Skeletal muscle satellite cell (primary cell): ENCODE data around the gene CFAP77.

Source experiments
- H3K27me3 ChIP-seq: 2 replicates; pipeline ENCODE4 v1.7.0; 2013; ENCODE audit warnings: low read length; ENCODE audit not compliant: control insufficient read depth, insufficient read depth
- H3K36me3 ChIP-seq: 2 replicates; pipeline ENCODE4 v1.7.0; 2013; ENCODE audit warnings: mild to moderate bottlenecking, control low read depth, low read length; ENCODE audit not compliant: insufficient read depth
- H3K4me1 ChIP-seq: 2 replicates; pipeline ENCODE4 v1.7.0; 2013; ENCODE audit warnings: low read length; ENCODE audit not compliant: control insufficient read depth, insufficient read depth
- H3K4me2 ChIP-seq: 2 replicates; pipeline ENCODE4 v1.7.0; 2013; ENCODE audit warnings: mild to moderate bottlenecking, low read length
- H3K4me3 ChIP-seq: 2 replicates; pipeline ENCODE4 v1.7.0; 2013; ENCODE audit warnings: low read length
- H3K9ac ChIP-seq: 2 replicates; pipeline ENCODE4 v1.7.0; 2013; ENCODE audit warnings: mild to moderate bottlenecking, low read depth, low read length, moderate library complexity
- H3K9me3 ChIP-seq: replicated peaks from 2 replicates; pipeline ENCODE4 v1.7.0; 2013; ENCODE audit warnings: mild to moderate bottlenecking, control low read depth, low read length

CFAP77 gene

DNA sequence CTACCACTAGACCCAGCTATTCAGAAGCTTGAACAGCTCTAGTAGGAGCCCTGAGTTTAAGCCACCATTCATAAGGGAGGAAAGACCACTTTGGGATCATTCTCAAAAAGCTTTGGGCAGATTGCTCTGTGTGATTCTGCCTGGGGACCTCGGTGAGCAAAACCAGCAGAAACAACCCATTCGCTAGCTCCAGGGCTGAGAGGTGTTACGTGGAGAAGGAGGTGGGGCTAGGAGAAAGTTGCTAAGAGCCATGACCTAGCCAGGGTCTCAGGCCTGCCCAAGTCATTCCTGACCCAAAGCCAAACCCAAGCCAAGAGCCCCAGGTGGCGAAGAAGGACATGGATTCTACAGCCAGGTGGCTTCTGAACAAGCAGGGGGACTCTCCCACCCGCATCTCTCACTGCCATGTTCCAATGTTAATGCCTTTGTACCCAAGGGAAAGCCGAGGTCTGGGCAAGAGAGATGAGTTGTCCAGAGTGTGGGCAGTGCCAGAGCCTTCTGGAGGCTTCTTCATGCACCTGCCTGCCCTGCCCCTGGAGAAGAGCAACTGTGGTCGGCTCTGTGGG lies 168.4 kb downstream of the CFAP77 start:
- Histone ChIP-seq H3K9me3 (no peaks in the 10 kb centered on the region), H3K4me1 (peaks cover 6% of the 10 kb centered on the region), H3K9ac (no peak overlapping the region), H3K4me2 (no peak overlapping the region), H3K27me3 (peaks cover 80% of the 10 kb centered on the region), H3K4me3 (no peak overlapping the region), H3K36me3 (no peaks in the 10 kb centered on the region)

DNA sequence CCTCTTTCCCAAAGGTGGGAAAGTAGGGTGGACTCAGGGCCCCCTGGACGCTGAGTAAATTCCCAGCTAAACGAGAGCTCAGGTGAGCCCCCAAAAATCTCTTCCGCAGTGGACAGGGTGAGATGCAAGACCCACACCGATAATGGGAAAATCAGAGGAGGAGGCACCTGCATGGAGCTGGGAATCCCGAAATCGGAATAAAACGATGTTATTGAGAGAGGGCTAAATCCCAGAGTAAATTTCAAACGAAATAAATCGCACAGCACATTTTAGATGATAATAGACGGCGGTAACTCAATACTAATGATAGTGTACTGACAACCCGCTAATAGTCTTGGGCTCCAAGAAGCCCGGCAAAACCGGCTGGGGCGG lies 169.4 kb downstream of the CFAP77 start:
- Histone ChIP-seq H3K9me3 (no peaks in the 10 kb centered on the region), H3K9ac (no peak overlapping the region), H3K4me3 (no peak overlapping the region), H3K4me2 (no peak overlapping the region), H3K36me3 (no peaks in the 10 kb centered on the region), H3K27me3 (peaks cover 89% of the 10 kb centered on the region), H3K4me1 (peaks cover 6% of the 10 kb centered on the region)

DNA sequence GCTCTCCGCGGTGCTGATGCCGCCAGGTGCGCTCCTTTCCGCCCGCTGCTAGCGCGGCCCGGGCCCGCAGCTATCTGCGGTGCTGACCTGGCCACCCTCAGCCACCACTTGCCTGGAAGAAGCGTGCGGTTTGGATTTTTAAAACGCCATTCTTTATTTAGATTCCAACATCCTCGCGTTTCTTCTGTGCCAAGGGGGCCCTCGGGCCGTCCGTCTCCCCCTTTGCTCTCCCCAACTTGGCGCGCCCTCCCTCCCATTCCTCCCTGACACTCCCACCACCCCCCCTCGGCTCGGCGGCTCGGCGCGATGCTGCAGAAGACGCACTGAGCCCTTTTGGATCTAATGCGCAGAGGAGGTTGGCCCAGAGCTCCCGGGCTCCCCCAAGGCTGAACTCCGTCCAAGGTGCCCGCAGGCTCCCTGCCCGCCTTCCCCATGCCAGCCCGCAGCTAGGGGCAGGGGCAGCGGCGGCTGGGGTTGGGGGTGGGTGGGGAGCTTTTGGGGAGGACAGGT lies 172.3 kb downstream of the CFAP77 start, which contains the start of gene BARHL1:
TSS of gene BARHL1 (plus strand) at position 331 of the 510 bp plus-strand sequence. CDS start 192 bp downstream, outside the sequence.
- Histone ChIP-seq H3K27me3 (peaks cover 96% of the 10 kb centered on the region), H3K9me3 (no peaks in the 10 kb centered on the region), H3K4me1 (peaks cover 6% of the 10 kb centered on the region), H3K4me2 (peak within 1 kb of the TSS; percentile 78), H3K9ac (no peak within 1 kb of the TSS), H3K4me3 (peak within 1 kb of the TSS; percentile 49), H3K36me3 (no peaks in the 10 kb centered on the region)

DNA sequence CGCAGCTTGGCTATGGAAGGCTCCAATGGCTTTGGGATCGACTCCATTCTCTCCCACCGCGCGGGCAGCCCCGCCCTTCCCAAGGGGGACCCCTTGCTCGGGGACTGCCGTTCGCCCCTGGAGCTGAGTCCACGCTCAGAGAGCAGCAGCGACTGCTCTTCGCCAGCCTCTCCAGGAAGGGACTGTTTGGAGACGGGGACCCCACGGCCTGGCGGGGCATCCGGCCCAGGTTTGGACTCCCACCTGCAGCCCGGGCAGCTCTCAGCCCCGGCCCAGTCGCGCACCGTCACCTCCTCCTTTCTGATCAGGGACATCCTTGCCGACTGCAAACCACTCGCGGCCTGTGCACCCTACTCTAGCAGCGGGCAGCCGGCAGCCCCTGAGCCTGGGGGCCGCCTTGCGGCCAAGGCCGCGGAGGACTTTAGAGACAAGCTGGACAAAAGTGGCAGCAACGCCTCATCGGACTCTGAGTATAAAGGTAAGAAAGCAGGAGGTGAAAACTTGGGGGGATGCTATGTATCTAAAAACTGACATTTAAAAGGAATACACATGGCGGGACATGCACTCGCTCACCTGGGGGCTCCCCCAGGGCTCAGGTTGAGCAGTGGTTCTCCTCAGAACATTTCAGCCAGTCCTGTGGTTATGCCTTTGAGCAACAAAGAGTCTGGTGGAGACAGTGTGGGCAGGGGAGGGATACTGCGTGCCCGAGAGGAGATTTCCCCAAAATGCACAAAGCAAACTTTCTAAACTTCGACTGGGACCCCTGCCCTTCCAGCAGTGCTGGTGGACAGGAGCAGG lies 173.0 kb downstream of the CFAP77 start:
- Histone ChIP-seq H3K27me3 (peaks cover 96% of the 10 kb centered on the region), H3K9ac (no peak overlapping the region), H3K9me3 (no peaks in the 10 kb centered on the region), H3K4me2 (no peak overlapping the region), H3K36me3 (no peaks in the 10 kb centered on the region), H3K4me3 (no peak overlapping the region), H3K4me1 (peaks cover 6% of the 10 kb centered on the region)

DNA sequence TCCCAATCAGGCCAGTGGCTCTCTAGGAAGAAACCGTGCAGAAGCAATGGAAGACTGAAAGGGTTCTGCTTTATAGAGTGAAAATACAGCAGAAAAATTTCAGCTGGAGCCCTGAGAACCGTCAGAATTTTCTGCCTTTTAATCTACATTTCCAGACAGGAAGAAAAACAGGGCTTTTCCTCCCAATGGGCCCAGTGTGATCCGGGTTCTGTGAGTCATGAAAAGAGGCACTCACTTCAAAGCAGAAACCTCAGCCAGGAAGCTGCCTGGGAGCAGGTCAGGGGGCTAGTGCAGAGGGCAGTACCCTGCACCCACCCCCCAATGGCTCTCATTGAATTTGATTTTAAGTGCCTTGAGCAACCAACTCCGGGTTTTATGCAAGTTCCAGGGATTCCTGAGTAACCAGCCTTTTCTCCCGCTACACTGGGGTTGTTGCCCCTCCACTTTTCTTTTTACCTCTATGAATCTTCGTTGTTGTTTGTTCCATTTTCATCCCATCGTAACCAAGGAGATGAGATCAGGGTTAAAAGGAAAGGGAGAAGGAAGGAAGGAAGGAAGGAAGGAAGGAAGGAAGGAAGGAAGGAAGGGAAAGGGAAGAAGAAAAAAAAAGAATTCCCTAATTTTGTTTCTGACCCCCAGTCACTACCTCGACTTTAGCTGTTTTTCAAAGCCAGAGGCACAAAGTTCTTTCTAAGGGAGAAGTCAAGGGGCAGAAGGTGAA lies 173.7 kb downstream of the CFAP77 start:
- Histone ChIP-seq H3K9ac (no peak overlapping the region), H3K27me3 (peaks cover 96% of the 10 kb centered on the region), H3K4me2 (no peak overlapping the region), H3K9me3 (no peaks in the 10 kb centered on the region), H3K4me3 (no peak overlapping the region), H3K4me1 (peaks cover 6% of the 10 kb centered on the region), H3K36me3 (no peaks in the 10 kb centered on the region)

DNA sequence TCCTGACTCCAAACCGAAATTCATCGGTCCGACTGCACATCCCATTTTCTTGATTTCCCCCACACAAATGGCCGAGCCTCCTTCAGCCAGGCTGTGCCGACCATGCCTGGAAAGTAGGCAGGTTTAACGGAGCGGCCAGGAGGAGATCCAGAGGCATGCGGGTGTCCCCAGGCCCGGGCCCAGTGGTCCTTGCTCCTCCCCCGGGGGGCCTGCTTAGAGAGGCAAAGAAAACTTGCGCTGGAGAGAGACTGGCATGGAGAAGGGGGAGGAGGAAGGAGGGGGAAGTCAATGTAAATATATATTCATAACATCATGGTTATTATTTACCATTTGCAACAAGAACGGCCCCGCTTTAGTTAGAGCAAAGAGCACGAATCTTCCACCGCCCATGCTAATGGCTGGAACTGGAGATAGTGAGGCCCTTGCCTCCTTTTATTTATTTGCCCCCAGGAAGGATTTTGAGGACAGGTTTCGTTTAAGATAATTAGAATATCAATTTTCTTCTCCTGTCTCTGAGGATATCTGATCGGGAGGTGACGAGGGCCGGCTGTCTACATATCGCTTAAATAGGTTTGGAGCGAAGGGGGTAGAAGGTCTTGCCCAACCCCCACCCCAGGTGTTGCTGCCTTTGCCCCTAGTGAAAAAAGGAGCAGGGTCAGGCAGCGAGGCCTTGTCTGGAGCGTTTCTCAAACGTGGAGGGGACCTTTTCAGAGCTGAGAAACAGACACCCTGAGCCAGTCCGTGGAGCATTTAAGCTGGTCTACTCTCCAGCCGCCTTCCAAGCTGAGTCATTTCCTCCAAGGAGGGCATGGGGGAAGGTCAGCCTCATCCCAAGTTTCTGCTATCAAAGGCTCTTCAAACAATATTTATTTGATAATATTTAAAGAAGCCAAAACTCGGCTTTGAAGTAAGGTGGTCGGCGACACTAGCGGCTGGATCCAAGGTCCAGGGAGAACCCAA lies 174.9 kb downstream of the CFAP77 start:
- Histone ChIP-seq H3K9ac (no peak overlapping the region), H3K9me3 (no peaks in the 10 kb centered on the region), H3K27me3 (peaks cover 96% of the 10 kb centered on the region), H3K36me3 (no peaks in the 10 kb centered on the region), H3K4me2 (no peak overlapping the region), H3K4me3 (no peak overlapping the region), H3K4me1 (peaks cover 6% of the 10 kb centered on the region)

DNA sequence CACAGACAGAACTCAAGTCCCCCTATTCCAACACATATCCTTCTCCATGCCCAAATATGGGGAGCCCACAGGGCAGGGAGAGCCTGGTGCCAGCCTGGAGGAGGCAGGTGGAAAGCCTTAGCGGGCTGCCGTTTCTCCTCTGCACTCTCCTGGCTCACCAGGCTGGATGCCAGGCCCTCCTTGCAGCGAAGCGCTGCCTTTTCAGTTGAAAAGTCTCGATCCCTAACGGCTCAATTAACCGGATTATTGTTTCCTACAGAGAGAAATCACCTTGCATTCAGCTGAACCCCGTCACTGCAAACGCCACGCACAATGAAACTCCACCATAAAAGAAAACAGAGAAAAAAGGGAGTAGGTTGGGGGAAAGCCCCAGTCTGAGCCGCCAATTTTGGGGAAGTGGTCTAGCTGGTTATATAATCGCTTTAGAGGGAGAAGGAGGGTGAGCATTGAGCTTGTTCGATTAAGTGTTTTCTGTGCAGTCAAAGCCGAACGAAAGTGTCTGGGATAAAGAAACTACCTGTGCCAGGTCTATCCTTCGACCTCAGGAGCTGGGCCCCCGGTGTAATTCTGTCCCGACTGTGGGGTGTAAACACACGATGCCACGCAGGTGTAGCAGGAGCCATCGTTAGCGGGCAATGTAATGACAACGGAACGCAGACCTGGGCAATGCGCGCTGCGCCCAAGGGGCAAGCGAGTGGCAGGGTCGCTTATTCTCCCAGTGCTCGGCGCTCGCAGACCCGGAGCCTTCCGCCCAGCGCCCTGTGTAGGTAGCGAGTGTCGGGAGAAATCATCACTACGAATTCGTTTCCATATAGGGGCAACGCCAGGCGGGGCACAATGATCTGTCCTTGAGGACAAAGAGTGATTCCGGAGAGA lies 176.2 kb downstream of the CFAP77 start:
- peaks cover 6% of the 10 kb centered on the region for H3K4me1 ChIP-seq
- peaks cover 96% of the 10 kb centered on the region for H3K27me3 ChIP-seq
- H3K9ac ChIP-seq = no peak overlapping the region
- H3K4me2 ChIP-seq = no peak overlapping the region
- no peak overlapping the region for H3K4me3 ChIP-seq
- H3K36me3 ChIP-seq = no peaks in the 10 kb centered on the region
- no peaks in the 10 kb centered on the region for H3K9me3 ChIP-seq

DNA sequence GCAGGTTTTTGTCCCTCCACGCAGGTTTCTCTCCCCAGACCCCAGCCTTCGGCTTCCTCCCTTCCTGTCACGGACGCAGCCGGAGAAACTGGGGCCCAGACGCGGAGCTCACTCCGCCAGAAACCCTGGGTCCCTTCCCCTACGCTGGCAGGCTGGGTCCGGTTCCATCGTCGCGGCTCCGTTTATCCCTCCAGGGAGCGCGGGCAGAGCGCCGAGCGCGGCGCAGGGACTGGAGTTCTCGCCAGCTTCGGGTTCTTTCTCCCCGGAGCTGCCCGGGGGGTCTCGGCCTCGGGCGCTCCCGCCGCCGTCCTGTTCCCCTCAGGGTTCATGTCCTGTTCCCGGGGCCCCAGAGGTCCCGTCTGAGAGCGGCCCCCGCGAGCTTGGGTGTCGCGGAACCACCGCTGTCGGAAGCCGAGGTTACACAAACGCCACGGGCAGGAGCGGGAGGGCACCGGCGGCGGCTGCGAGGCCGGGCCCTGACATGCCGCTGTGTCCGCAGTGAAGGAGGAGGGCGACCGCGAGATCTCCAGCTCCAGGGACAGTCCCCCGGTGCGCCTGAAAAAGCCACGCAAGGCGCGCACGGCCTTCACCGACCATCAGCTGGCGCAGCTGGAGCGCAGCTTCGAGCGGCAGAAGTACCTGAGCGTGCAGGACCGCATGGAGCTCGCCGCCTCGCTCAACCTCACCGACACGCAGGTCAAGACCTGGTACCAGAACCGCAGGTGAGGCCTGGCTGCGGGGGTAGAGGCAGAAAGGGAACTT lies 177.0 kb downstream of the CFAP77 start:
- Histone ChIP-seq H3K4me1 (no peaks in the 10 kb centered on the region), H3K4me3 (no peak overlapping the region), H3K9me3 (no peaks in the 10 kb centered on the region), H3K27me3 (peaks cover 94% of the 10 kb centered on the region), H3K4me2 (no peak overlapping the region), H3K36me3 (no peaks in the 10 kb centered on the region), H3K9ac (no peak overlapping the region)

DNA sequence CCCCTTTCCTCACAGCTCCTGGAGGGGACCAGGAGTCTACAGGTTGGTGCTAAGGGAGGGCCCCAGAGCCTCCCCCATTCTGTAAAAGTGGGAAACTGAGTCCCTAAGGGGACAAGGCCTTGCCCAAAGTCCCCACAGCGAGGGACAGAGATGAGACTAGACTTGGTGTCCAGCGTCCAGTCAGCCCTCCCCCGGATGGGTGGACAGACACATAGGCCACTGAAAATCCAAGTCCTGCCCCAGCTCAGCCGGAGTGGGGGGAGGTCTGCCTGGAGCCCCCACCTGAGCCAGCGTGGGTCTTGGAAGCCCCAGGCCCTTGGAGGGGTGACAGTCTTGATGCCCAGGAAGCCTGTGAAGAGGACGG lies 177.6 kb downstream of the CFAP77 start:
- Histone ChIP-seq H3K4me3 (no peak overlapping the region), H3K36me3 (no peaks in the 10 kb centered on the region), H3K4me2 (no peak overlapping the region), H3K4me1 (no peaks in the 10 kb centered on the region), H3K9ac (no peak overlapping the region), H3K27me3 (peaks cover 94% of the 10 kb centered on the region), H3K9me3 (no peaks in the 10 kb centered on the region)

DNA sequence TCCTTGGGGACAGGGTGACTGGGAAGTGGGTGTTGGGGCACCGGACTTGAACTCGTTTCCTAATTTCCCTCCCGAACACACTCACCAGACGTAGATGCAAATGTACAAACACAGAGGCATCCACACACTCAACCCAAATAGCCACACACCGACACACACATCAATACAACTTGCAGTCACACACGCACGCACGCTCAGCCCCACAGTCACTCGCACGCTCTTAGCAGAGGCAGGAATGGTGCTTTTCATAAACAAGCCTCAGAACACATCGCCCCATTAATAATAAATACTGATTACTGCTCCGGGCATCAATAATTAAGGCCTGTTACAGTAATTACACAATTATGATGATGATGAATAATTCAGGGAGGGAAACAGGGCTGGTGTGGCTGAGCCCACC lies 178.1 kb downstream of the CFAP77 start:
- Histone ChIP-seq H3K4me1 (no peaks in the 10 kb centered on the region), H3K9ac (no peak overlapping the region), H3K9me3 (no peaks in the 10 kb centered on the region), H3K27me3 (peaks cover 89% of the 10 kb centered on the region), H3K4me2 (no peak overlapping the region), H3K36me3 (peaks cover 2% of the 10 kb centered on the region), H3K4me3 (no peak overlapping the region)
